Panc1 (cell line): ENCODE measurements around the gene PRXL2C. TPM values are rescaled to one million over a fixed set of nuclear protein-coding genes. Genes with fewer than 3 reads are reported as not detected.
"Not testable (repeated sequence)": the region's sequence is repeated elsewhere in the genome, so short reads cannot be mapped to it uniquely, and the experiment has no call there.

Experiments
- ATAC-seq: fragments of 200-7000 bp; cut with Tn5 transposase; 2 replicates; pipeline ENCODE4 v1.9.1; 2020; ENCODE audit warnings: mild to moderate bottlenecking, moderate library complexity
- BruUV-seq: library from RNA; stranded (reverse); fragments of 400-500 nt; replicated peaks from 2 replicates; lab custom pipeline; 2021; lab: Mats Ljungman, UMichigan
- CTCF ChIA-PET: fragments of 300-600 bp; sonication (Branson Sonifier 250); formaldehyde crosslinking; loops from one replicate; lab custom pipeline; 2022; ENCODE audit warnings: antibody characterized with exemption; lab: Charles Lee
- POLR2A ChIA-PET: fragments of 300-600 bp; sonication (Branson Sonifier 250); formaldehyde crosslinking; loops from one replicate; lab custom pipeline; 2022; ENCODE audit warnings: antibody characterized with exemption; lab: Charles Lee
- DNase-seq: peaks from one replicate; pipeline ENCODE4 v3.0.0-alpha.2; 2010; ENCODE audit warnings: low read depth, low spot score
- H3K27ac ChIP-seq: 2 replicates; pipeline ENCODE4 v1.5.1; 2011; ENCODE audit warnings: mild to moderate bottlenecking, low read length, inconsistent platforms
- H3K27me3 ChIP-seq: fragments of 200-500 bp; sonication (Bioruptor generic); 2 replicates; pipeline ENCODE4 v1.6.0; 2014; ENCODE audit warnings: low read length, inconsistent platforms; ENCODE audit not compliant: control insufficient read depth, insufficient read depth
- H3K36me3 ChIP-seq: fragments of 200-500 bp; sonication (Bioruptor generic); 2 replicates; pipeline ENCODE4 v1.5.1; 2014; ENCODE audit warnings: inconsistent platforms, mild to moderate bottlenecking, low read length, moderate library complexity; ENCODE audit not compliant: control insufficient read depth, insufficient read depth
- H3K4me1 ChIP-seq: 2 replicates; pipeline ENCODE4 v1.5.1; 2011; ENCODE audit warnings: inconsistent platforms, mild to moderate bottlenecking, low read length, moderate library complexity; ENCODE audit not compliant: control insufficient read depth, insufficient read depth
- H3K4me3 ChIP-seq, 2 experiments: 2 replicates each; pipeline ENCODE4 v1.5.1; 2011 to 2012; ENCODE audit warnings: low read depth in 2 of 2, low read length in 2 of 2, mild to moderate bottlenecking in 2 of 2, inconsistent platforms in 1 of 2, moderate library complexity in 1 of 2
- H3K9me3 ChIP-seq: fragments of 200-500 bp; sonication (Bioruptor generic); 2 replicates; pipeline ENCODE4 v1.5.1; 2014; ENCODE audit warnings: low read depth, mild to moderate bottlenecking, inconsistent platforms, low read length, moderate library complexity; ENCODE audit not compliant: control insufficient read depth, insufficient read depth
- CTCF ChIP-seq: fragments of 450-650 bp; IDR thresholded peaks from 2 replicates; pipeline ENCODE4 v1.5.1; 2017; ENCODE audit warnings: mild to moderate bottlenecking
- POLR2AphosphoS5 ChIP-seq: IDR thresholded peaks from 2 replicates; pipeline ENCODE4 v1.6.1; 2012; ENCODE audit warnings: mild to moderate bottlenecking, low read depth, low read length, moderate library complexity
- REST ChIP-seq, 2 experiments: IDR thresholded peaks; 2 replicates each; pipeline ENCODE4 v1.6.1; 2011 to 2012; ENCODE audit warnings: low read depth in 2 of 2, control low read depth in 1 of 2, low read length in 1 of 2, mild to moderate bottlenecking in 1 of 2, moderate library complexity in 1 of 2; ENCODE audit not compliant: insufficient read depth in 1 of 2
- SIN3A ChIP-seq: IDR thresholded peaks from 2 replicates; pipeline ENCODE4 v1.6.1; 2012; ENCODE audit warnings: low read depth, mild to moderate bottlenecking, low read length, moderate library complexity, borderline replicate concordance; ENCODE audit not compliant: insufficient read depth
- TCF7L2 ChIP-seq: IDR thresholded peaks from 2 replicates; pipeline ENCODE4 v1.6.1; 2011; ENCODE audit warnings: mild to moderate bottlenecking, low read depth, low read length, inconsistent platforms
- in situ Hi-C: cut with HindIII; loops from 2 replicates; pipeline ENCODE4 v1.10.0; 2016; ENCODE audit warnings: low sequenced_read_pairs, low pct_unique_long_range_greater_than_20kb
- intact Hi-C: fragments of 100-400 bp; cut with micrococcal nuclease; formaldehyde crosslinking; loops from one replicate; pipeline ENCODE4 v1.10.0; 2022; ENCODE audit not compliant: unreplicated experiment
- total RNA-seq: library from RNA; stranded (reverse); gene quantifications from one replicate; pipeline ENCODE4 v1.2.1, GENCODE V29; 2021; ENCODE audit not compliant: unreplicated experiment

The PRXL2C gene
- total RNA-seq, 1 experiment from 2014 or later = 14.0 TPM

- DNase-seq = no peak
- ChIA-PET CTCF (no interaction called here), POLR2A (no interaction called here)
- Histone ChIP-seq H3K27ac (no peak overlapping the region), H3K4me3 (no peak overlapping the region), H3K9me3 (no peaks in the 10 kb centered on the region), H3K4me1 (no peaks in the 10 kb centered on the region), H3K36me3 (no peaks in the 10 kb centered on the region), H3K27me3 (no peaks in the 10 kb centered on the region)
- intact Hi-C loops (no loop called here), in situ Hi-C loops (no loop called here)
- no peak for ATAC-seq
- no TSS peak for BruUV-seq
- no peak for TF ChIP-seq SIN3A
- TF ChIP-seq CTCF = no peak
- no peak for TF ChIP-seq TCF7L2
- no peak for TF ChIP-seq POLR2AphosphoS5
- no peak for TF ChIP-seq REST (IDR thresholded peaks at IDR 0.05; ENCODE audit: insufficient read depth in 1 of 2, low read depth in 2 of 2, low read length in 1 of 2)
Measured at GRCh38 chr9:96638606-96639364, 16.3 kb downstream of the PRXL2C start.

- H3K4me3 ChIP-seq = no peak overlapping the region
- no peaks in the 10 kb centered on the region for H3K4me1 ChIP-seq
- DNase-seq (no peak), ATAC-seq (no peak)
- CTCF ChIA-PET = no interaction called here
- intact Hi-C loops (no loop called here), in situ Hi-C loops (no loop called here)
- no peak overlapping the region for H3K27ac ChIP-seq
- TF ChIP-seq TCF7L2 = no peak
- no peak for TF ChIP-seq REST (IDR thresholded peaks at IDR 0.05; ENCODE audit: insufficient read depth in 1 of 2, low read depth in 2 of 2, low read length in 1 of 2)
- TF ChIP-seq POLR2AphosphoS5 = no peak
- TF ChIP-seq SIN3A = no peak
- TF ChIP-seq CTCF = no peak
- no peaks in the 10 kb centered on the region for H3K9me3 ChIP-seq
- POLR2A ChIA-PET = no interaction called here
- no peaks in the 10 kb centered on the region for H3K36me3 ChIP-seq
- H3K27me3 ChIP-seq = no peaks in the 10 kb centered on the region
- BruUV-seq = no TSS peak
Measured at GRCh38 chr9:96636368-96636767, 18.7 kb downstream of the PRXL2C start.

- in situ Hi-C loops, BruUV-seq, H3K36me3 ChIP-seq, H3K9me3 ChIP-seq, H3K4me1 ChIP-seq, ATAC-seq, H3K27ac ChIP-seq, POLR2A ChIA-PET, DNase-seq, H3K27me3 ChIP-seq, H3K4me3 ChIP-seq, intact Hi-C loops, CTCF ChIA-PET: not testable (repeated sequence)
Measured at GRCh38 chr9:96633579-96633978, 21.5 kb downstream of the PRXL2C start.
